H1 (cell line): Measurements from ENCODE around the gene FADS6.

Experiments used
- GABPA ChIP-seq: IDR thresholded peaks from 2 replicates; pipeline ENCODE4 v1.6.1; 2011; ENCODE audit warnings: mild to moderate bottlenecking, low read length, moderate library complexity, borderline replicate concordance; ENCODE audit not compliant: insufficient read depth
- POLR2A ChIP-seq, 2 experiments: IDR thresholded peaks; 1 replicate in 1 of 2; 2 replicates in 1 of 2; pipeline ENCODE4 v1.6.1; 2011; ENCODE audit warnings: low read depth in 2 of 2, low read length in 2 of 2, mild to moderate bottlenecking in 2 of 2; ENCODE audit errors: control extremely low read depth in 1 of 2
- POLR2AphosphoS5 ChIP-seq: IDR thresholded peaks from 2 replicates; pipeline ENCODE4 v1.6.1; 2011; ENCODE audit warnings: low read depth, low read length
- RFX5 ChIP-seq: IDR thresholded peaks from 2 replicates; pipeline ENCODE4 v1.6.1; 2011; ENCODE audit warnings: low read depth, low read length, improper control_type of control experiment, borderline replicate concordance
- ZNF274 ChIP-seq: IDR thresholded peaks from 2 replicates; pipeline ENCODE4 v1.7.0; 2012; ENCODE audit warnings: low read length, borderline replicate concordance; ENCODE audit errors: extremely low read depth

- TF ChIP-seq POLR2AphosphoS5 (no peak), ZNF274 (no peak), RFX5 (no peak), POLR2A (IDR thresholded peaks at IDR 0.05; ENCODE audit: control extremely low read depth in 1 of 2, low read depth in 2 of 2, low read length in 2 of 2) (no peak), GABPA (no peak)
These were observed 41.0 kb downstream of the FADS6 start for GRCh38 chr17:74852237-74853047.
